GM19438 (cell line): ENCODE measurements around the gene MAD1L1.
"Not testable (repeated sequence)": the region's sequence is repeated elsewhere in the genome, so short reads cannot be mapped to it uniquely, and the experiment has no call there.

Experiments
- ATAC-seq: cut with Tn5 transposase; IDR thresholded peaks from one replicate; pipeline ENCODE4 v1.9.1; 2021; ENCODE audit warnings: low read depth; ENCODE audit not compliant: unreplicated experiment

The MAD1L1 gene

DNA sequence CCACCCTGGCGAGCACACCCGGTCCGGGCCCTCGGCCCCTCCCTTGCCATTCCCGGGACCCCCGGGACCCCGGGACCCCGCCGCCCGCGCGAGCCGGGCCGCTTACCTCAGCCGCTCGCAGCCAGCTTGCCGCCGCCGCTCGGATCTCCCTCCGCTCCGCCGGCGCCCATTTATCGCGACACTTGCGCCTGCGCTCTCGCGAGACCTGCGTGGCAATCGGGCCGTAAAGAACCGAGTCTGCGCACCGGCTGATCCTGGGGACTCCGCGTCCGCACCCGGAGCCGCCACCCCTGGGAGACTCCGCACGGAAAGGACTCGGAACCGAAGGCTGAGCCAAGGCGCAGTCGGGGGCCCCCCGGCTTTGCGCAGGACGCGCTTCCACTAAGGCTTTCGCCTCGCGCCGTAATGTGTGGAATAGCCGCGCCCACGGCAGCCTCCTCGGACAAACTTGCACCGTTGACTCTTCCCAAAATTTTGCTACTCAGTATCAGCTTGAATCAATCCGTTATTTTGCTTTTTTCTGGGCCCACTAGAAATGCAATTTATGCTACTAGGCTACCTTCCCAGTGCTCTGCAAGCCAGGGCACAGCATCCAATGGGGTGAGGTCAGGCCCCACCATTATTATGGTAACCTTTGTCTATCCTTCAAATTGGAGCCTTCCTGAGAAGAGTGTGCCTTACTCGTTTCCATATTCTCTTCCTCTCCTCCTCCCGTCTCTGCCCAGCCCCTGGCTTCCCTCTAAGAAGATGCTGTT, at the start of gene MAD1L1:
Gene MAD1L1, minus strand, starts transcription at position 180 of the 755 bp plus-strand sequence. CDS start 2,812 bp downstream, outside the sequence.
- ATAC-seq, result peak; percentile 51

DNA sequence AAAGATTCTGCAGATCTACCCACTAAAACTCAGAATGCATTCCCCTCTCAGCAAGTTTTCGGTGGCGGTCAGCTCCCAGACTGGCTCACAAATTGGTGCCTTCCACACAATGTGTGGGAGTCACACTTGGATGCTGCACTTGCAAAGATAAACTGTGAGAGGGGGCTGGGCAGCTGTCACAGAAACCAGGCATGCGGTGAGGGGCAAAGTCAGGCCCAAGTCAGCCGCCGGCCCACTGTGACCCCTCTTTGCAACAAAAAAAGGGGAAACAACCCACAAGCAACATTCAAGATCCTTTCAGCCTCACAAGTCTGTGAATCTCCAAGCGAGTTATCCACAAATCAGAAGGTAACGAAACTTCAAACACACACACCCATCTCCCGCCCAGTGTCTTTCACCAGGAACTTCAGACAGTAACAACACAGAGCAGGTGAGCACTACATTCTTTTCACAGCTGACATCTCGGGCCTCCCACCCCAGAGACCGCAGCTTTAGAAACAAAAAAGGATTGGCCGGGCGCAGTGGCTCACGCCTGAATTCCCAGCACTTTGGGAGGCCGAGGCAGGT, 49.5 kb upstream of the MAD1L1 start:
- no peak for ATAC-seq

DNA sequence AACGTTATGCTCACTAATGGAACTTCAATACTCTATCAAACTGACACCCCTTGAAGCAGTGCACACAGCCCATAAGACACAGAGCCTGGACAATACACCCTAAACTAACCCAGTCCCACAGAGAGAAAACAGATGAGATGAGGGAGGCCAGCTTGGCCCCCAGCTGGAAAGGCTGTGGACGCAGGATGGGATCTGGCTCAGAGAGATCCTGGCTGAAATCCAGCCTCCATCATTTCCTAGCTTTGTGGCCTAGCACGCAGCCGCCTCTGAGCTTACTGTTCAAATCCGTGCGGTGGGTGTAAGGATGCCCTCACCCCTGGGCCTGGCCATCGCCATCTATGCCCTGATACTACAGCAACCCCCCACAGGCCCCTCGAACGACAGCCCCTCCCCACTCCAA, 48.8 kb upstream of the MAD1L1 start:
- ATAC-seq, result no peak

DNA sequence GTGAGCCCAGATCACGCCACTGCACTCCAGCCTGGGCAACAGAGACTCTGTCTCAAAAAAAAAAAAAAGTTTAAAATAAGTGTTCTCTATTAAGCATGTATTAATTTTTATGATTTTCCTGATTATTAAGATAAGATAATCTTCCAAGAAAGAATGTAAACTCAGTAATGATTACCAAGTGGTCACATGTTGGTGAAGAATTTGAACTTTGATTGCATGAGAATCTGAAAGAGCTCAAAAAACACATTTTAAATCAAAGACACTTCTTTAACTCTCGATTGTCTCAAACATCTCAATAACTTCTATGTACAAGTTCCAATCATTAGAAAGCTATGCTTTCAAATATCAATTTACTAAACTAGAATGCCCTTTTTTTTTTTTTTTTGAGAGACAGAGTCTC, 47.7 kb upstream of the MAD1L1 start:
- no peak for ATAC-seq

DNA sequence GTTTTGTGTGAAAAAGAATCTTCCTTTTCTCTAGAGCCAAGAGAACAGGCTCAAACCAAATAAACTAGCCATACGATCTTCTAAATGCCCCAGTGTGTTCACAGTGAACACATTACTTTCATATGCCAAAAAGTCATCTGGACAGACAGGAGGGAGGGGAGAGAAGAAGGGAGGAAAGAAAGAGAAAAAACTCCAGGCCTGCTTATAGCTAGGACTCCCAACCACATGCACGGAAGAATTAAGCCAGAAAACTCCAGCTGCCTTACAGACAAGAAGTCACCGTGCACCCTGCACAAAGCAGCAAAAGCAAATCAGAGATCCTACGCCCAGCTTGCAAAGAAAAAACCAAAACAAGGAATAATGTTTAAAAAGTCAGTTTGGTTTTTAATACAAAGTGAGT, 47.2 kb upstream of the MAD1L1 start:
- no peak for ATAC-seq

DNA sequence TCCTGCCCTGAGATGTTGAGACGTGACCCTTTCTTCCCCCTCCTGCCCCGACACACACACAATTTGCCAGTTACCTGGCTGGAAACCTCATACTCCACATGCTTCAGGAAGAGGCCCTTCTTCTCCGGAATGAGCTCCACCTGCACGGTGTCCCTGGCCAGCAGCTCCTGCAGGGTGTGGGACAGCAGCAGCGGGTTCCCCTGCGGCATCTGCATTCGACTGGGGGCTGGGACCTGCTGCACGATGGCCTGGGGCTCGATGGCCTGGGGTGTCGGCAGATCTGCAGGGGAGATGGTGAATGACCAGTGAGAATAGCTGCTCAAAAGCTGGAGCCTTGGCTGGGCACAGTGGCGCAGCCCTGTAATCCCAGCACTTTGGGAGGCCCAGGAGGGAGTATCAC, 45.3 kb upstream of the MAD1L1 start:
- ATAC-seq, result no peak

DNA sequence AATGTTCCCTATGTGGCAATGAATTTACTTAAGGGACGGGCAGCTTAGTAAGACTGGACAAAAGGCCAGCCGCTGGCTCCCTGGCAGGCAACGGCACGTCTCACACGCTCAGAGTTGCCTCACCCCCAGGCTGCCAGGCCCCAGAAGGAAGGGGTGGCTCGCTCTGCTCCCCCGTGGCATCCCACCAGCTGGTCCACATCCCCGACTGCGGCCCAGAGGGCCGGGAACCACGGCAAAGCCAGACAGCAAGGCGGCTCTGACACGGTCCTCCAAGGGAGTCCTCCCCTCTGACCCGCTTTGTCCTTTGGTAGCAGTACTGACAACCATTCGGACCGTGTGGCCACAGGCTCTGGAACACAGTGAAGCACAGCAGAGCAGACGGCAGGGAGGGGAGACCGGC, 43.4 kb upstream of the MAD1L1 start:
- ATAC-seq, result no peak

DNA sequence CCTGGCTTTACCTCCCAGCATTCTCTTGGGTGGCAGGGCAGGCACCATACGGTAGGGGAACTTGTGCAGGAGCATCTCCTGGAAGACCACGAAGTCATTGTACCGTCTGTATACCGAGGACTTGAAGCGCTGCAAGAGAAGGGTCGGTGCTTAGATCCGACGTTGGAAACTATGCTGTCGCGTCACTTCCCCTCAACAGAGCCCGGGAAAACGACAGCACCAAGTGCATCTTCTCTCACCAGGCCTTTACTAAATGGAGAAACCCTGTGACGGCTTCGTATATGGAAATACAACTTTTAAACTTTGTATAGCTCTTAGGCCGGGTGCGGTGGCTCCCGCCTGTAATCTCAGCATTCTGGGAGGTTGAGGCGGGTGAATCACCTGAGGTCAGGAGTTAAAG, 42.4 kb upstream of the MAD1L1 start:
- ATAC-seq, result no peak

DNA sequence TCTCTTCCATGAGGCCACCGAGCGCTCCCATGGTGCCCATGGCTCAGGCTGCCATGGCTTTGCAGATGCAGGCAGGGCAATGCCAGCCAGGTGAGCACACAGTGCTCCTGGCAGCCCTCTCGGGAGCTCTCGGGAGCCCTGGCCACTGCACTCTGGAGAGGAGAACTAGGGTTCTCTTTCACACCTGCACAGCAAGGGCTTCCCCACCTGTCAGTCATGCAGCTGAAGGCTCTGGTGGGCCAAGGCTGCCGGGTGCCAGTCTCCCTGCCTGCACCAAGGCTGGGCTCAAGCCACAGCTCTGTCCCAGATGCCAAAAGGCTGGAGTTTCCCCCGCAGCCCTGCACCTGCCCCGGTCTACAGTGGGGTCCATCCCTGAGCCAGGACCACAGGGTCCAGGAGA, 41.9 kb upstream of the MAD1L1 start:
- ATAC-seq, result no peak

DNA sequence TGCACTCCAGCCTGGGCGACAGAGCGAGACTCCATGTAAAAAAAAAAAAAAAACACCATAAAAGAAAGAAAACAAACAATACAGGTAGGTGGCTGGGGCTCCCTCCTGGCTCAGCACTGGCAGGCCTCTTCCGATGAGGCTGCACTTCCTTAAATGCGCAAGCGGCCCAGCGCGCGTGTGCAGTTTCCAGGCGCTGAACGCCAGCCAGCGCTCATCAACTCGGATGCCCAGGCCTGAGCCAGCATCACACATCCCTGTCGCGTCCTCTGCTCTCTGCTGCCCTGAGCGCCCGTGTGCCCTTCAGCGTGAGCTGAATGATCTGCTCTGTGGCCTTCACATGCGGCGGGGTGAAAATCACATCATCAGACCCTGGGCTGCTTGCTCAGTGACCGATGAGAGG, 41.1 kb upstream of the MAD1L1 start:
- no peak for ATAC-seq

DNA sequence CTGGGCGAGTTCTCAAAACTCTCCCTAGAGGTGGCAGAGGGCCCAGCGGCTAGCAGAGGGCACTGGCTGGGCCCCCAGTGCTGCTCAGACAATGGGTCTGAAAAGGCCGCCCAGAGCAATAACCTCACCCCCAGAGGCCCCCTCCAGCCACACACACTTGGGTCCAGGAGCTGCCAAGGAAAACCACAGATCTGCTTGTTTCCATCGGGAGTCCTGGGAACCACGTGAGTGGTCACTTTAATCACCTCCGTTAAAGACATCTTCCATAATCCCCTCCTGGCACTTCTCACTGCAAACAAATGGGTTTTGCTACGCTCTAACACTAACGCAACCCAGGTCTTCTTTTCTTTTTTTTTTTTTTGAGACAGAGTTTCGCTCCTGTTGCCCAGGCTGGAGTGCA, 39.3 kb upstream of the MAD1L1 start:
- no peak for ATAC-seq

DNA sequence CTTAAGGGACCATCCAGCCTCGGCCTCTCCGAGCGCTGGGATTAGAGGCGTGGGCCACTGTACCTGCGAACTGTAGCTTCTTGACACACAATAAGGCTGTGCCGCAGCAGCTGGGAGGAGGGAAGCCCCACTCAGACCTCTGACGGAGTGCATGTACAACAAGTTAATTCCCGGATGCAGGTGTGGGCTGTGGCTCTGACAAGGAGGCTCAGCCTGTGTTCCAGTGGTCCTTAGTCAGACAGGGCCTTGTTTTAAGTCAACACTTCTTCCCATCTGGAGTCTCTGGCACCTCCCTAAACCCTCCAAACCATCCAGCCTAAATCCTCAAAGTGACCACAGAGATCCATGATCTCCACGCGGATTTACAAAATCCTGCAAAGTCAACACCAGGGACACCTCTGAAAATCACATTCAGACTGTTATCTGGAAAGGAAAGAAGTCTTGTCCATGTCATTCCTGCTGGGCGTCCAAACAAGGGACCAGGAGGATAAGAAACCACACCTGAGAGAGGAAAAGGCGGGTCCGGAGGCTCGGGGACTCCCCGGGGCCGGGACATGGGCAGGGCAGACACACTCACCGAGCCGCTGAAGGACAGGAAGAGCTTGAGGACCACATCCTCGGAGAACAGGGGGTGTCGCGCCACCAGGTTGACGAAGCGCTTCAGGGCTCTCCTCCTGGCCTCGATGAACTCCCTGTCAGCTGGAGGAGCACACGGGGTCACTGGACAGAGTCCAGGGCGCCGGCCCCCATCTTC, 38.7 kb upstream of the MAD1L1 start:
- ATAC-seq, result no peak

DNA sequence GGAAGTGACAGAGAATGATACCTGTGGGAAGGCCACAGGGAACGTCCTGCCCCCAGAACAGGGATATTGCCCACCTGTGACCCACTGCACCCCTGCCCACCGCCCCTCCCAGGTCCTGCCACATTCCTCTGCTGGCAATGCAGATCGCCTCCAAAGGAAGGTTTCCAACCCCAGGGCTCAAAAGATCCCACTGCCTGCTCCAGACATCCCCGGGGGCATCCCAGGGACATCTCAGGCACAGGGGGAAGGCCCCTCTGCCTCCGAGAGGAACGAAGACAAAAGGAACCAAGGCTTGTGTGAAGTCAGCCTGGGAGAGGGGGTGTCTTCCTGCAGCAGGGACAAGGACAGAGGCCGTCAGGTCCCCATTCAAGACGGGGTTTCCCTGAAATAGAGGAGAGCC, 37.8 kb upstream of the MAD1L1 start:
- no peak for ATAC-seq

DNA sequence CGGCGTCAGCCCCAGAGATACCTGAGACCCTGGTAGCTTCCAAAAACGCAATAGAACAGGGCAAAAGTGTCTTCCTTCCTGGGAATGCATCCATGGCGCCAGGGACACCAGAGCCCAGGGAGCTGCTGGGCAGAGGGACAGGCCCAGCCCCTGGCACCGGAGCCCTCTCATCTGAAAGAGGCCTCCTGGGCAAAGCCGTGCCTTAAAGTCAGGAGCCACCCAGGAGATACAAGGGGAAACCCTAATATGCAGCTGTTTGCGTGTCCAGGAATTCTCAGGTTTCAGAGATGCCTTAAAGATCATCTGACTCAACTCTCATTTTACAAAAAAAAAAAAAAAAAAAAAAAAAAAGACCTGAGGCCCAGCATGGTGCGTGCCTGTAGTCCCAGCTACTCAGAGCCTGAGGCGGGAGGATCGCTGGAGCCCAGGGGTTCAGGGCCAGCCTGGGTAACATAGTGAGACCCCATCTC, 37.3 kb upstream of the MAD1L1 start:
- ATAC-seq, result no peak

DNA sequence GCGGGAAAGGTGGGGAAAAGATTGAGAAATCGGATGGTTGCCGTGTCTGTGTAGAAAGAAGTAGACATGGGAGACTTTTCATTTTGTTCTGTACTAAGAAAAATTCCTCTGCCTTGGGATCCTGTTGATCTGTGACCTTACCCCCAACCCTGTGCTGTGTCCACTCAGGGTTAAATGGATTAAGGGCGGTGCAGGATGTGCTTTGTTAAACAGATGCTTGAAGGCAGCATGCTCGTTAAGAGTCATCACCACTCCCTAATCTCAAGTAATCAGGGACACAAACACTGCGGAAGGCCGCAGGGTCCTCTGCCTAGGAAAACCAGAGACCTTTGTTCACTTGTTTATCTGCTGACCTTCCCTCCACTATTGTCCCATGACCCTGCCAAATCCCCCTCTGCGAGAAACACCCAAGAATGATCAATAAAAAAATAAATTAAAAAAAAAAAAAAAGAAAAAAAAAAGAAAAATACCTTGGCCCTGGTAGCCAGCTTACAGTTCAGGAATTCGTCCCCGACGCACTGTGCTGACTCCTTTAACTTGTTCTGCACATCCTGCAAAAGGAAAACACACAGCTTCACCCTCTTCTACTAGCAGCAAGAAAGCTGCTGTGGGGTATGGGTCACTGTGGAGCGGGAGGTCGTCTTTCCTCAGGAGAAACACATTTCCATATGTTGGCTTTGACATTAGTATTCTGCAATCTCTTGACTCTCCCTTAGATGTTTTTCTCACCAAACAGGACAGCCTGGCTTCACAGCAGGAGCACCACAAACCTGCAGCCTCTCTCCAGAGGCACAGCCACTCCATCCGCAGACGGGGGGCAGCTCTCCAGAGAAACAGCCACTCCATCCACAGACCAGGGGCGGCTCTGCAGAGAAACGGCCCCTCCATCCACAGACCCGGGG, 36.6 kb upstream of the MAD1L1 start:
- ATAC-seq, result not testable (repeated sequence)

DNA sequence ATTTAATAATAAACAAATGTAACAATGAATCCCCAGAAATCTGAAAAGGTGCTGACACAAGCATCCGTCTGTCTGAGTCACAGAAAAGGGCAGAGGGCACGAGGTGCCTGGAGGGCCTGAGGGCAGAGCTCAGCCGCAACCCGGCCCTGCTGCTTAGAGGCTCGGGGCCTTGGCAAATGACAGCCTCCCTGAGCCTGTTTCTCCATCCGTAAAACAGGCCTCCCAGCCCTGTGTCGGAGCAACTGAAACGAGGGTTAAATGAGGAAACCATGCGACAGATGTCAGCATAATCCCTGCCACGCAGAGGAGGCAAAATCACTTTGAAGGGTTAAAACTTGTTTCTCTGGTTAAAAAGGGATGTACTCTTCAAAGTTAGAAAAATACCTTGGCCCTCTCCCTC, 34.2 kb upstream of the MAD1L1 start:
- ATAC-seq, result no peak

DNA sequence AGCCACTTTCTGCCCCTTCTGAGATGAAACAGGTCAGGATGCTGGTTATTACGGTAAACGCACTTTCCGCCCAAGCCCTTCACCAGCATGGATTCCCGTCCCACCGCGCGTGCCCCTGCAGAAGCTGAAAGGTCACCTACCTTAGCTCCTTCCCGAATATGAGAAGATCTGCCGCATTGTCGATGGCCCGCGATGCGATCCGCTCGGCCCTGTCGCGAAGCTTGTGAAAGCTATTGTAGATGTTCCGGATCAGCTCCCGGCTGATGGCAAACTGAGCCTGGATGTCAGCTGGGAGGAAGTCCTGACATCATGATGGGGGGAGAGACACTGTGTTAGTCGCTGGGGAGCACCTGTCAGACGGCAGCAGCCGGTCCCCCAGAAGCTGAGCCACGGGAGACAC, 31.4 kb upstream of the MAD1L1 start:
- no peak for ATAC-seq

DNA sequence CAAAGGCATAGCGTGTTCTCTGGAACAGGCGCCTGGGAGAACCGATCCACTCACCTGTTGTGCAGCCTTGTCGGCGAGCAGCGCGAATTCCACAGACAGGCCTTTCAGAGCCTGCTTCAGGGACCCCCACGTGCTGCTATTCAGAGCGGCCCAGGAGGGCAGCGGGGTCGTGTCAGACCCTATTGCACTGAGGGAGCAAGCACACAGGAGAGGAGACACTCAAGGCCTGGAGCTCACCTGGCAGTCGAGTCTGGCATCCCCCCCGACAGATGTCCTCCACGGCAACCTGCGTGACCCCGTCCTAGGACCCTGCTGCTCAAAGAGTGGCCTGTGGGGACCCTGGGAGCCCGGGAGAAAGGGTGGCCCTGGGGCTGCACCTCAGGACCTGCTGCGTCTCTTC, 30.4 kb upstream of the MAD1L1 start:
- ATAC-seq, result no peak

DNA sequence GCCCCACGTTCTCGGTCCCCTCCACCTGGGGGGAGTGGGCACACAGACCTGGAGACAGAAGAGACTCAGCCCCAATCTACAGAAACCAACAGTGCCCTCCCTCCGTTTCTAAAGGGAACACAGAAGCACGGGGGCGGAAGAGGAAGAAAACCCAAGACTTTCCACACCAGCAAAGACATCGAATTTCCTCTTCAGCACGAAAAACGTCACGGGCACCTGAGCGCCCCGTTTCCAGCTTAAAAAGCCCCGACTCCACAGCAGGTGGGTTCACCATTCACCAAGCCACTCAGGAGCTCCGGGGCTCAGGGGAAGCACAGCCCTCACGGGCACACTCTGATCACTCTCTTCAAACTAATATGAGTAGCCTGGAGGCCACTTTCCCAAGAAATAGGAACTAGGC, 28.9 kb upstream of the MAD1L1 start:
- no peak for ATAC-seq

DNA sequence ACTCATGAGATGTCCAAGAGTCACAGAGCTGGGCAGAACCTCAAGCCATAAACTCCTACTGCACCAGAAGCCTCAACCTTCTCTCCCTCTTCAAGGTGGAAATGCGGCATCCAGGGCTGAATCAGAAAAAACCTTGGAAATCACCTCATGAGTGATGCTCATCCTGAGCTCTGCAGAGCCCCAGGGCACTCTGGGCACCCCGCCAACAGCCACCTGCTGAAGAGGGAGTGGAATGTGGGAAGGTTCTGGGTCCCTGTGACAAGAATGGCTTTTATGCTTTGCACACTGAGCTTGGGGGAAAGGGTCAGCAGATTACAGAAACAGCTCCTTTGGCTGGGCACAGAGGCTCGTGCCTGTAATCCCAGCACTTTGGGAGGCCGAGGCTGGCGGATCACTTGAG, 28.1 kb upstream of the MAD1L1 start:
- ATAC-seq, result no peak

DNA sequence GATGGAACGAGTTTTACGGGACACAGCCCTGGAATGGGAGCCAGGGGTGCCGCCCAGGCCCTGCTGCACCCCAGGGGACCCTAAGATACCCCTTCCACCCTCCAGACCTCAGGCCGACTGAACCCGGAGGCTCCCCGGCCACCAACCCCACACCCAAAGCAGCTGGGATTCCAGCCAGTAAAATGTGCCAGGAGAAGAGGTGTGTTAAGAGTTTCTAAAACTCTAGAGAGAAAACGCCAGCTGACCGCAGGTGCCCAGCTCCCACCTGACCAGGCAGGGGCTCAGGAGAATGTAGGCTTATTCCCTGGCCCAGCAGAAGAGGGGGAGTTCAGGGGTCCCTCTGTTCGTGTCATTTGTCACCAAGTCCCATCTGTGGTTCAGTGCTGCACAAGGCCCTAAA, 26.7 kb upstream of the MAD1L1 start:
- no peak for ATAC-seq
